ENCODE data around the gene CORO2A.

- TF ChIP-seq PAX5 (IDR thresholded peaks at IDR 0.05; ENCODE audit: insufficient read depth, low read length, severe bottlenecking) = no peak
- TF ChIP-seq POLR2A (IDR thresholded peaks at IDR 0.05; ENCODE audit: low read depth, low read length) = no peak
These were observed 39.9 kb downstream of the CORO2A start for GRCh38 chr9:98152526-98152925.
